ENCODE results near the gene WWC2. TPM values are rescaled to one million over a fixed set of nuclear protein-coding genes. Genes with fewer than 3 reads are reported as not detected.
A peak's percentile ranks its signal among the peaks of the same experiment; 100 is the strongest.

The WWC2 gene
- total and polyA plus RNA-seq, 12 donors = 6.0 to 37.4 (median 31.2) TPM

- DNase-seq (no peak), ATAC-seq (no peak)
- intact Hi-C loops (cut with DNase I) = loop anchor here in 1 of 10 donors (5.0 kb wide), 1 partner anchor 52 kb away; no protein-coding TSS in a partner anchor
- TF ChIP-seq, protein P1, sequence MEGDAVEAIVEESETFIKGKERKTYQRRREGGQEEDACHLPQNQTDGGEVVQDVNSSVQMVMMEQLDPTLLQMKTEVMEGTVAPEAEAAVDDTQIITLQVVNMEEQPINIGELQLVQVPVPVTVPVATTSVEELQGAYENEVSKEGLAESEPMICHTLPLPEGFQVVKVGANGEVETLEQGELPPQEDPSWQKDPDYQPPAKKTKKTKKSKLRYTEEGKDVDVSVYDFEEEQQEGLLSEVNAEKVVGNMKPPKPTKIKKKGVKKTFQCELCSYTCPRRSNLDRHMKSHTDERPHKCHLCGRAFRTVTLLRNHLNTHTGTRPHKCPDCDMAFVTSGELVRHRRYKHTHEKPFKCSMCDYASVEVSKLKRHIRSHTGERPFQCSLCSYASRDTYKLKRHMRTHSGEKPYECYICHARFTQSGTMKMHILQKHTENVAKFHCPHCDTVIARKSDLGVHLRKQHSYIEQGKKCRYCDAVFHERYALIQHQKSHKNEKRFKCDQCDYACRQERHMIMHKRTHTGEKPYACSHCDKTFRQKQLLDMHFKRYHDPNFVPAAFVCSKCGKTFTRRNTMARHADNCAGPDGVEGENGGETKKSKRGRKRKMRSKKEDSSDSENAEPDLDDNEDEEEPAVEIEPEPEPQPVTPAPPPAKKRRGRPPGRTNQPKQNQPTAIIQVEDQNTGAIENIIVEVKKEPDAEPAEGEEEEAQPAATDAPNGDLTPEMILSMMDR (IDR thresholded peaks at IDR 0.05) = no peak
- 94 to 96% methylated on average over 2 of the region's 2 CpGs for WGBS, 2 donors
- Histone ChIP-seq H3K9me3 (peaks cover 0 to 4% (median 0%) of the 10 kb centered on the region in 11 donors), H3K36me3 (no peaks in the 10 kb centered on the region), H3K4me3 (no peak overlapping the region), H3K4me1 (peaks cover 0 to 24% (median 6%) of the 10 kb centered on the region in 9 donors), H3K27ac (no peak overlapping the region), H3K27me3 (no peaks in the 10 kb centered on the region)
Observed at GRCh38 chr4:183185559-183185958, 86.5 kb downstream of the WWC2 start.

GRCh38 chr4:183186813-183187212 is 87.8 kb downstream of the WWC2 start:
- intact Hi-C loops (cut with DNase I) = loop anchor here in 1 of 10 donors (5.0 kb wide), 1 partner anchor 50 kb away; no protein-coding TSS in a partner anchor
- Histone ChIP-seq H3K4me1 (peaks cover 0 to 31% (median 9%) of the 10 kb centered on the region in 9 donors), H3K27me3 (no peaks in the 10 kb centered on the region), H3K9me3 (peaks cover 0 to 4% (median 0%) of the 10 kb centered on the region in 11 donors), H3K4me3 (no peak overlapping the region), H3K27ac (no peak overlapping the region), H3K36me3 (no peaks in the 10 kb centered on the region)
- TF ChIP-seq, protein P1 (IDR thresholded peaks at IDR 0.05) = no peak
- ATAC-seq = peak in 1 of 8 donors; percentile 39
- no peak for DNase-seq
- WGBS, 2 donors = 69 to 79% methylated on average over 4 of the region's 4 CpGs

DNA sequence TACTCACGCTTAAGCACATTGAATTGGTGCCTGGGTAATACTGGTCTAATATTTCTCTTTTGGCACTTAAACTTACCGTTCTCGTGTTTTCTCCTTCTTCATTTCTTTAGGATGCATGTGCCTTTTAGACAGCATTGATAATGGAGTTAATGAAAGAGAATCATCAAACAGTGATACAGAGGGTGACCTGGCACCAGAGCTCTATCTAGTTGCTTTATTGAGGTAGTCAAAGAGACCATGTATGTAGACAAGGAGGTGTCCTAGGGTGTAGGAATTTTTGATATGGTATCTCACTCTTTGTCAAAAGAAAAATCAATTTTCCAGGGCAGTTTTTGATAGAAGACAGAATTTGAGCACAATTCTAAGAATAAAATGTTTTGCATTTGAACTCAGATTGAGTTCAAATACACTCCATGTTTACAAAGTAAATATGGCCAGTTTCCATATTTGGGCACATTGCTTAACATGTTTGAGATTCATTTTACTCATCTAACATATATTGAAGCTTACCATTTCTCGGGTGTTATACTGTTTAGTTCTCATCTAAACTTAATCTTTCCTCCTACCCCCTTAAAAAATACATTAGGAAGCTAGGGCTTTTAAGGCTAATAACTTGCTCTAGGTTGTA is 92.0 kb downstream of the WWC2 start:
- H3K4me1 ChIP-seq = peaks cover 0 to 26% (median 8%) of the 10 kb centered on the region in 9 donors
- no peak overlapping the region for H3K27ac ChIP-seq
- H3K27me3 ChIP-seq = no peaks in the 10 kb centered on the region
- H3K36me3 ChIP-seq = peaks cover 0 to 9% (median 0%) of the 10 kb centered on the region in 9 donors
- DNase-seq (no peak), ATAC-seq (no peak)
- WGBS, 2 donors = 92% methylated on average over 4 of the region's 4 CpGs
- TF ChIP-seq, protein P1 (IDR thresholded peaks at IDR 0.05) = no peak
- intact Hi-C loops (cut with DNase I) = no loop called here
- no peak overlapping the region for H3K4me3 ChIP-seq
- no peaks in the 10 kb centered on the region for H3K9me3 ChIP-seq

- 97 to 98% methylated on average over 5 of the region's 5 CpGs for WGBS, 2 donors
- Histone ChIP-seq H3K4me3 (no peak overlapping the region), H3K27ac (no peak overlapping the region), H3K36me3 (peaks cover 0 to 11% (median 0%) of the 10 kb centered on the region in 9 donors), H3K9me3 (no peaks in the 10 kb centered on the region), H3K27me3 (no peaks in the 10 kb centered on the region), H3K4me1 (peaks cover 0 to 26% (median 8%) of the 10 kb centered on the region in 9 donors)
- intact Hi-C loops (cut with DNase I) = no loop called here
- ATAC-seq = no peak
- no peak for DNase-seq
- TF ChIP-seq, protein P1 (IDR thresholded peaks at IDR 0.05) = no peak
Observed at GRCh38 chr4:183191630-183192029, 92.6 kb downstream of the WWC2 start.
